Stimulated activated CD4-positive, alpha-beta T cell treated with anti-CD3 and anti-CD28 coated beads, Interleukin-12 subunit alpha, Interleukin-12 subunit beta, amount 100 ng/mL, for 48 hours (primary cell): ENCODE results near the gene LRRC49.
"Not testable (repeated sequence)": the region's sequence is repeated elsewhere in the genome, so short reads cannot be mapped to it uniquely, and the experiment has no call there.

Source experiments
- DNase-seq, 3 donors: peaks; one replicate each; pipeline ENCODE4 v3.0.0-alpha.2; 2020; ENCODE audit warnings: low read depth in 2 of 3, low spot score in 1 of 3

Gene LRRC49

DNA sequence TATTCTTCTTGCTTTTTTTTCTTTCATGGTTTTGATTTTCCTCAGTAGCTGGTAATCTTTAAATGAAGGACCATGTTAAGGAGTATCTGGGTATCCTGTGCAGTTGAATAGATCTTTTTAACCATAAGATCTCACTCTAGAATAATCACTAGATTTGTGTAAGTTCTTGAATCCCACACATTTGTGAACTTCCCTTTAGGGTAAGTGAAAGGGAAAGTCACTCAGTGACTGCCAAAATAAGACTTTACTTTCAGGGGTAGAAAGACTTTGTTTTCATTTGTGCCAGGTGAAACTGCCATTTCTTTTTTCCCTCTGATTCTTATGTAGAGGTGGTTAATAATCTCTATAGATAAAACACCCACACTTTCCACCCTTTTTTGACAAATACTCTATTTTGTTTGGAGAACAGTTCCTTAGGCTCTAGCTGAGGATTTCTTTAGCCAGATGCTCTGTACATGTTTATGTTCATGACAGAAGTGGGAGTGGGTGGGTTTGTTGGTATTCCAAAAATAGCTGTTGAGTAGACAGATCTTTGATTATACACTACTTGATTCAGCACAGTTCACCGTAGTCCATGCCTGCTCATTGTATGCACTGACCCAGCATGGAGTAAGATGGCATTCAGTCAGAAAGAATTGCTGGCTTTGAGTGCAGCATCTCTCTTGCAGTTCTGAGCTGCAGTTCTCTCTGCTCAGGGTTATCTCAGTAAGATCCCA lies 28.5 kb downstream of the LRRC49 start:
- DNase-seq, result no peak

DNA sequence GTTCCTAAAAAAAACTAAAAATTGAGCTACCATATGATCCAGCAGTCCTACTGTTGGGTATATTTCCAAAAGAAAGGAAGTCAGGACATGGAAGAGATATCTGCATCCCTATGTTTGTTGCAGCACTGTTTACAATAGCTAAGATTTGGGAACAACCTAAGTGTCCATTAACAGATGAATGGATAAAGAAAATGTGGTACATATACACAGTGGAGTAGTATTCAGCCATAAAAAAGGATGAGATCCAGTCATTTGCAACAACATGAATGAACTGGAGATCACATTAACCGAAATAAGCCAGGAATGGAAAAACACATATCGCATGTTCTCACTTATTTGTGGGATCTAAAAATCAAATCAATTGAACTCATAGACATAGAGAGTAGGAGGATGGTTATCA lies 29.5 kb downstream of the LRRC49 start:
- no peak for DNase-seq

DNA sequence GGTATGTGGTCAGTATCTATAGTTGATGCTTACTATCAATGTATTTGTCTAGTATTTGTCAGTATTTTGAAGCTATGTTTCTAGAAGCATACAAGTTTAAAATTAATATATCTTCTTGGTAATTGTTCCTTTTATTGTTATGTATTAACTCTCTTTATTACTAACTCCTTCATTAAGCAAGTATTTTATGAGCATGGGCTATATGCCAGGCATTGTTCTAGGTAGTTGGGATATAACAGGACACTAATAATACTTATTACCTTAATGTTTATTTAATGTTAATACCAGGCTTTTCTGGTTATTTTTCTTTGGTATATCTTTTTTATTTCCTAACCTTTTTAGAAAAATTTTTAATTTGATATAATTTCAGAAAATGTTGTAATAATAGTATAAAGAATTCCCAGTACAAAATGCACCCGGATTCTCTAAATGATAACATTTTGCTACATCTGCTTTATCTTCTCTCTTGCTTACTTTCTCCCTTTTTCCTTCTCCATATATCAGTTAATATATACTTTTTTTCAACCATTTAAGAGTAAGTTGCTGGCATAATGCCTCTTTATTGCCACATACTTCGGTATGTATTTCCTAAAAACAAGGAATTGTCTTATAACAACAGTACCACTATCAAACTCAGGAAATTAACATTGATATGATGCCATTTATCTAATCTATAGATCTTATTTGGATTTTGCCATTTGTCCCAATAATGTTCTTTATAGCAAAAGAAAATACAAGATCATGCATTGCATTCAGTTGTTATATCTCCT lies 30.9 kb downstream of the LRRC49 start:
- no peak for DNase-seq

DNA sequence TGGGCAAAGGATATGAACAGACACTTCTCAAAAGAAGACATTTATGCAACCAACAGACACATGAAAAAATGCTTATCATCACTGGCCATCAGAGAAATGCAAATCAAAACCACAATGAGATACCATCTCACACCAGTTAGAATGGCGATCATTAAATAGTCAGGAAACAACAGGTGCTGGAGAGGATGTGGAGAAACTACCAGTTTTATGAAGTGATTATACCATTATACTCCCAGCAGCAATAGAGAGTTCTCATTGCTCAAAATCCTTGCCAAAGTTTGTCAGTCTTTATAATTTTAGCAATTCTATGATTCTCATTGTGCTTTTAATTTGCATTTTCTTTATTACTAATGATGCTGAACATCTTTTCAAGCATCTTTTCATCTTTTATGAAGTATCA lies 34.3 kb downstream of the LRRC49 start:
- not testable (repeated sequence) for DNase-seq

DNA sequence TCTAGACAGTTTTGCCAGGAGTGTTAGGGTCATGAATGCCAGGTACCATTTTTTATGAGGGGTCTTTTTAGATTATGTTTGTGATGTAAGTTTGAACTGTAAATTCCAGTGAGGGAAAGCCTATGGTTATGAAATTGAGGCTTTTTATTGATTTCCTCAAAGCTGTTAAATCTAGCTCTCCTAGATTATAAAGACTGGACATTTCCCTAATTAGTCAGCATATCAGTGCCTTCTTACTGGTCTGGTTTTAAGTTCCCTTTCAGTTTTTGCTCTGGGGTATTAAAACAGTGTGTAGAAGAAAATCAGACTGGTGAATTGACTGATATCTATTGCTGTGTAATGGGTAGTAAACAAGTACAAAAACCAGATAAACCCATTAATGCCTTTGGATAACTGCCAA lies 39.2 kb downstream of the LRRC49 start:
- DNase-seq, result no peak

DNA sequence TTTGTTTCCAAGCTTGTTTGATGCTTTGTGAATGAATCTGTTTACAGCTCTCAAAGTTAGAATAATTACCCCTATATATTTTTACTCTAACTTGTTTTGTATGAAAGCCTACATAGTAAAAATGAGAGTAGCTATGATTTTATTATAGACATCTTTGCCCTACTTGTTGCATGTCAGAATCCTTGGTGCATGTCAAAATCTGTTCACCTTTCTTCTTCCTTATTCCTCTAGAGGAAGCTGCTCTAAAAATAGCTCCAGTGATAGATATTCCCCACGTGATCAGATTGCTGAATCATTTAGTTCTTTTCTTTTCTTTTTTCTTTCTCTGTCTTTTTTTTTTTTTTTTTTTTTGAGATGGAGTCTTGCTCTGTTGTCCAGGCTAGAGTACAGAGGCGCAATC lies 39.8 kb downstream of the LRRC49 start:
- DNase-seq, result no peak

DNA sequence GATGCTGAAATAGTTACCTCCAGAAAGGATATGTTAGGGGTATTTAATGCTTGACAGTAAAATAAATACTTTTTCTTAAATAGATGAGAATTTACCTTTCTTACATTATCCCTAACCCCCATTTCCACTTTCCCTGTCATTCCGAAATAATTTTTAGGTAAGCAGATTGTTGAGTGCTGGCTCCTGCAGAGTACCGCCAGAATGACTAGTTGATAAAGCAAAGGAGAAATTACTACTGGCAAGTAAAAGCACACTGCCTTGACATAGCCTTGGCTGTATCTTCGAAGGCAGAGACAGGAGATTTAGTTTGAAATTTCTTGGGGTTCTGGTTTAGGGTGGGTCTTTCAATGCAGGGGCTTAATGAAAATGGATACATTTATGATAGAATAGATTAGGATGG lies 40.8 kb downstream of the LRRC49 start:
- DNase-seq, result no peak

DNA sequence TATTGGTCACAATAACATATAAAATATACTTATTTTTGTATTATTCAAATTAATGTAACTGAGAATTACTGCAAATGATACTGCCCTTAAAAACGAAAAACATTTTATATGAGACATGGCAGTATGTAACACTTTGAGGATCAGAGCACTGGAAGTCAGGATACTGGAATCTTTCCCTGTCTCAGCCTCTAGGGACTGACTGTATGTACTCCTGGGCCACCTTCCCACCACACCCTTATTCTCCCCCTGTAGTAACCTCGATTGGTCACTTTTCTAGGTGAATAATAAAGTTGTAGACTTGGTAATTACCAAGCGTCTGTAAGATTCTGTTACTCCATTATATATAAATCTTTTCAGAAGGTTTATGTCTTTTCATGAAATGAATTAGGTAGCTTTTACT lies 43.0 kb downstream of the LRRC49 start:
- no peak for DNase-seq

DNA sequence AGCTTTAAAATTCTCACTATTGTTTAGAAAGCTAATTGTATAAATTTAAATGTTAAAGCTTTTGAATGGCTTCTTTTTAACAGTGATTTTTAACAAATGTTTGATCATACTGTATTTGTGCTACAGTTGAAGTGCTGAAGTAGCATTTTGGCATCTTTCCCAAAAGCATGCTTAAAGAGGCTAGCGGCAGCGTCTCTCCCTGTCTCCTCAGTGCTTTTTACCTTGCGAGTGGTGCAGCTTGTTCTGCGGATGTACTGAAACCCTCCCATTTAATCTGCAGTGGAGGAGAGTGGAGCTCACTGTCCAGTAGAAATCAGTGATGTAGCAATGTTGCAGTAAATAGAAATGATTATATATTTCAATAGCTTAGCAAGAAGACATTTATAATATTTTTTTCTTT lies 43.7 kb downstream of the LRRC49 start:
- no peak for DNase-seq

DNA sequence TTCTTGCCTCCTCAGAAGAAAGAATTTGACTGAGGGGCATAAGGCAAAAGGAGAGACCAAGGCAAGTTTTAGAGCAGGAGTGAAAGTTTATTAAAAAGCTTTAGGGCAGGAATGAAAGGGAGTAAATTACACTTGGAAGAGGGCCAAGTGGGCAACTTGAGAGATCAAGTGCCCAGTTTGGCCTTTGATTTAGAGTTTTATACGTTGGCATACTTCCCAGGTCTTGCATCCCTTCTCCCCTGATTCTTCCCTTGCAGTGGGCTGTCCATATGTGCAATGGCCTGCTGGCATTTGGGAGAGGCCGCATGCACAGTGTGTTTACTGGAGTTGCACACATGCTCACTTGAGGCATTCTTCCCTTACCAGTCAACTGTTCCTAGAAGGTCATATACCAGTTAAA lies 50.7 kb downstream of the LRRC49 start:
- DNase-seq, result not testable (repeated sequence)

DNA sequence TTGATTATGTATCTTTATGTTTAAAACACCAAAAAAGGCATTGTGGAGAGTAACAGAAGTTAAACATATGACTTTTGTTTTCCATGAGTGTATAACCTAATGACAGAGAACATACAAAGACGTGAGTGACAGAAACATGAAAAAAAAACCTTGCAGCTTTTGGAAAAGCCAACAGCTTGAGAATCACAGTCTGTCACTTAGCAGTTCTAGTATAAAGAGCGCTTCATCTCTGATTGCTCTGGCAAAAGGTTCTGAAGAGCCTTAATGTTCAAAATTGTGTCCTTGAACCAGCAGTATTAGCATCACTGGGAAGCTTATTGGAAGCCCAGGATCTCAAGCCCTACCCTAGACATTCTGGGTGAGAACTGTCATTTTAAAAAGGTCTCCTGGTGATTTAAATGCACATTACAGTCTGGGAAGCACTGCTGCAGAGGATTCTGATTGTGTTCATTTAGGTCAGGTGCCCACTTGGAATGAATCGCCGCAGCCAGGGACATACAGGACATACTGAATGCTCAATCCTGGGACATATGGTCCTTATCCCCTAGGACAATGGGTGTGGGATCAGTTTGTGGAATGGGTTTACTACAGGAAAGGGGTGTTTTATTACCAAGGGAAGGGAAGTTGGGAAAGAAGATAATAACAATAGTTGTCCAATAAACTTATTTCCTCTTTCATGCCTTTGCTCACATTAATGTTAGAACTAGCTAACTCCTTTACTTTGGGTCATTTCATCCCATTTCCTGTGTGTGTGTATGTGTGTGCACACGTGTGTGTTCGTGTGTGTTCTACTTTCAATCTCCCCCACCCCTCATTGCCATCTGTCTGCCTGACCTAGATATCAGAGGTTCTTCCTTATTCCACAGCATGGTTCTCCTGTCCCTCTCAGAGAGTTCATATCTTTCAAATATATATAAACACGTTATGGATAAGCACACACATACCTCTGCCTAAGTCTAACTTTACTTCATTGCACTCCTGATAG lies 55.0 kb downstream of the LRRC49 start:
- no peak for DNase-seq

DNA sequence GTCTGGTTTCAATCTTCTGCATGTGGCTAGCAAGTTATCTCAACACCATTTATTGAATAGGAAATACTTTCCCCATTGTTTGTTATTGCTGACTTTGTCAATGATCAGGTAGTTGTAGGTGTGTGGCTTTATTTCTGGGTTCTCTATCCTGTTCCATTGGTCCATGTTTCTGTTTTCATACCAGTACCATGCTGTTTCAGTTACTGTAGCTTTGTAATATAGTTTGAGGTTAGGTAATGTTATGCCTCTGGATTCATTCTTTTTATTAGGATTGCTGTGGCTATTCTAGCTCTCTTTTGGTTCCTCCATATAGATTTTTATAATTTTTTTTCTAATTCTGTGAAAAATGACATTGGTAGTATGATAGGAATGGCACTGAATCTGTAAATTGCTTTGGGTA lies 58.3 kb downstream of the LRRC49 start:
- DNase-seq, result no peak

DNA sequence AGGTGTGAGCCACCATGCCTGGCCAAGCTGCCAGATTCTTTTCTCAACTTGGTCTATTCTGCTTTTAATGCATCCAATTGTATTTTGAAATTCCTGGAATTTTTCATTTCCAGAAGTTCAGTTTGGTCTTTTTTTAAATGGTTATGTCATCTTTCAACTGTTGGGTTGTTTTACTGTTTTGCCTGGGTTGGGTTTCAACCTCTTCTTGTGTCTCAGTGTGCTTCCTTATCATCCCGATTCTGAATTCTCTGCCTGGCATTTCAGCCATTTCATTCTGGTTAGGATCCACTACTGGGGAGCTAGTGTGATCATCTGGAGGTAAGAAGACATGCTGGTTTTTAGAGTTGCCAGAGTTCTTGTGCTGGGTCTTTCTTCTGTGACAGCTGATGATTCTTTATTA lies 61.5 kb downstream of the LRRC49 start:
- no peak for DNase-seq

DNA sequence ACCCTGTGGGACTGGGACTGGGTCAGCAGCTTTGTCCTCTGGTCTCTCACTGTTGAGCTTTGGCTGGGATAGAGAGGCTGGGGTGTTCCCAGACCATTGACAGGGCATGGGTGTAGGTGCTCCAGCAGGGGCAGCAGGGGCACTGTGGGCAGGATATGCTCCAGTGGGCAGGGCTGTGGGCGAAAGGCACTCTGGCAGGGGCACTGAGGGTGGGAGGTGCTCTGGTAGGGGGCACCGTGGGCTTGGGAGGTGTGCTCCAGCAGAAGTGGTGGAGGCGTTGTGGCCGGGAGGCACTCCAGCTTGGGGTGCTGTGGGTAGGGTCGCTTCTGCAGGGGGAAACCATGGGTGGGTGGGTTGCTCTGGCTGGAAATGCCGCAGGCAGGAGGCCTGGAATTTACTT lies 62.1 kb downstream of the LRRC49 start:
- DNase-seq, result no peak

DNA sequence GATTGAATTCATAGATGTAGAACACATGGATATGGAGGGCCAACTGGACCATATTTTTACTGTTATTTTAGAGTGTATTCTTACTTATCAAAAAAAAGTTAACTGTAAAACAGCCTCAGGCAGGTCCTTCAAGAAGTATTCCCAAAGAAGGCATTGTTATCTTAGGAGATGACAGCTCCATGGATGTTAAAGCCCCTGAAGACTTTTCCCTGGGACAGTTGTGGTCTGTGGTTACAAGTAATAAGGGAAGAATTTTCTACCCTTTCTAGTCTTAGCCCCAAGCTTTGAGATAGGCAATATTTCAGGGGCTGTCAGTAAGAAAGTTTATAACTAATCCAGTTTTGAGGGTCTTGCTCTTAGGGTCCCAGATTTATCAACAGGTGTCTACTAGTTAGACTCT lies 62.5 kb downstream of the LRRC49 start:
- DNase-seq, result no peak

DNA sequence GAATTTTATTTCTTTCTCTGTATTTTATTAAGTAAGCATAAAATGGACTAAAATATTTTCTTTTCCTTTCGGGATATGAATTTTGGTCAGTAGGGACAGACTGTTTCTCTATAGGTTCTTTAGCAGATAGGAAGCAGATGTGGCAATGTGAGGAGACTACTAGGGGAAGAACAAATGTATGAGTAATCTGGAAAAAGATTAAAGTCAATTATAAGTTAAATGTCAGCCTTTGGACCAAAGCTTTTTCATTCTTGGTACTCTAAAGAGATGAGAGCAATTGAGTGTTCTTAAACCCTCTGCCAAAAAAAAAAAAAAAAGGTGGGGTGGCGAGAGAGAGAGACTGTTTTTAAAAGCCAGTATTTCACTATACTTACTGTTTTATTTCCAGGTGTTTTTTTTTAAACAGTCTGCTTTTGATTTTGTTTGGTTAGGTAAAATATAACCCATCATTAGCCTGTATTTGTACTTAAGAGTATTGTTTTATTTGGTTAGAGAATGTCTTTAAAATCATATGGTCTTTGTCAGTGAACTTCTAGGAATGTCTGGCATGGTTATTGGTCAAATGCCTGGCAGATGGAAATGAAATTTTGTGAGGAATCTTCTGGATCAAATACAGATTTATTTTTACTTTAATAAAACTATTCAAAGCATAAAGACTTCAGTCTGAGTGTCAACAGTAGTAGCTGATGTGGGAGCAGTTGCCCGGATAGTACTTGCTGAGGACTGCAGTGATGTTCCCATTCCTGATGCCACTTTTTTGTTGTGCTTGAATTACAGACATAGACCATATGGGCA lies 63.8 kb downstream of the LRRC49 start:
- DNase-seq, result no peak

DNA sequence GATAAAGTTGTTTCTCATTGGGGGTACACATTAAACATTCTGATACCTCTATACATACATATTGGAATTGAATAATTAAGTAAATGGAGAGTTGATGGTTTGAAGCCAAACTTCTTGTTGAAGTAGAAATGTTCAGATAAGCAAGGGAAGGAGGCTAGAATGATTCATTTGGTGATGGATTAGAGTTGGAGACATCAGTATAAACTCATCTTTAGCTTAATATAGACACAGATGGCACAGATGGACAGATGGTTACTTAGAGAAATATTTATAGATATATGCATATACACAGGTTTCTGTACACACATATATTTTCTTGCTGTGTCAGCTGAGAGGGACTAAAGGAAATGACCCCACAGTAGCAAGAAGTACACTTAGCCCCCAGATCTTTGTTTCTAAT lies 69.5 kb downstream of the LRRC49 start:
- no peak for DNase-seq

DNA sequence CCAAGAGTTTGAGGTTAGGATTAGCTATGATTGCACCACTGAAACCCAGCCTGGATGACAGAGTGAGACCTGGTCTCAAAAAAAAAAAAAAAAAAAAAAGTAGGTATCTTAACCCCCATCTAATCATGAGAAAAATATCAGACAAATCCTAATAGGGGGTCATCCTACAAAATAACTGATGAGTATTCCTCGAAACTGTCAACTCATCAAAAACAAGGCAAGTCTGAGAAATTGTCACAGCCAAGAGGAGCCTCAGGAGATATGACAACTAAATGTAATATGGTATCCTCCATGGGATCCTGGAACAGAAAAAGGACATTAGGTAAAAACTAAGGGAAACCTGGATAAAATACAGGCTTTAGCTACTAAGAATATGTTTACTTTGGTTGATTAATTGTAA lies 70.6 kb downstream of the LRRC49 start:
- no peak for DNase-seq

DNA sequence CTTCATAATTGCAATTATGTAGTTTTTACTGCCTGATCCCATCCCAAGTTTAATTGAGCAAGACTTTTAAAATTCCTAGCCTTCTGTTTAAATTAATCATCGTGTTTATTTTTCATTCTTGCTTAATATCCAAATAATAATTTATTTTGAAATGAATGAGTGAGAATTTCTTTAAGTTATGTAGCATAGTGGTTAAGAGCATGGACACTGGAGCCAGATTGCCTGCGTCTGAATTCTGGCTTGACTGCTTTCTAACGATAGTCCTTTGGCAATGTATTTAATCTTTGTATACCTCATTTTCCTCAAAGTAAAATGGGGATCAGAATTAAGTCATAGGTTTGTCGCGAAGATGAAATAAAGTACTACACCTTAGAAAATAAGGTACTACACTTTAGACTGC lies 71.4 kb downstream of the LRRC49 start:
- no peak for DNase-seq

DNA sequence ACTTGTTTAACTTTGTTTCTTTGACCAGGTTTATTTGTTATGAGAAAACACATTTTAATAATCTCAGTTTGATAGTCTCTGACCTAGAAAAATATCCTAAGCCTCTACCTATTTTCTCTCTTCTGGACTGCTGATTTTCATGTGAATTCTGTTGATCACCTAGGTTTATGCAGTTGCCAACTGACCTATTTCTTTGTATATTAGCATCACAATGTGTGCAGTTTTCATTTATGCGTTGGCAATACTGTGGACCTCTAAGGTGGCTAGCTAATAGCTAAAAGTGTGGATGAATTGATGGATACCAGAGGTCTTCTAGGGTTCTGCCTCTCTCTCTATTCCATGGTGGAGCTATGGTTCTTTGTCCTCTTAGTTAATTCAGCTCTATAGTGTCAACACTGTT lies 72.1 kb downstream of the LRRC49 start:
- no peak for DNase-seq

DNA sequence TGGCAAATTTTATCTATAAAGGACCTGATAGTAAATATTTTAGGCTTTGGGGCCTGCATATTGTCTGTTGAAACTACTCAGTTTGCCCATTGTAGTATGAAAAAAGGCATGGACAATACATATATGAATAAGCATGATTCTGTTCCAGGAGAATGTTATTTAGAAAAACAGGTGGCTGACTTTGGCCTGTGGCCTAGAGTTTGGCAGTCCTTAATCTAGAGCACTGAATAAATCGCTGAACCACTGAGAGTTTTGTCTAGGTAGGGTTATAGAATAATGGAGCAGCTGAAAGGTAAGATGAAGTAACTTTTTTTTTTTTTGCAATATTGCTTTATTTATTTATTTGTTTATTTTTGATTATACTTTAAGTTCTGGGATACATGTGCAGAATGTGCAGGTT lies 75.0 kb downstream of the LRRC49 start:
- no peak for DNase-seq
